ENCODE results near the gene ANKRD18B. TPM values are rescaled to one million over a fixed set of nuclear protein-coding genes. Genes with fewer than 3 reads are reported as not detected.
"Not testable (repeated sequence)": the region's sequence is repeated elsewhere in the genome, so short reads cannot be mapped to it uniquely, and the experiment has no call there.

ANKRD18B gene
- total and polyA plus RNA-seq, 2 experiments from 2014 or later = 0.13 to 0.65 TPM

GRCh38 chr9:33587799-33588198, 63.7 kb downstream of the ANKRD18B start:
- H3K4me2 ChIP-seq; H2AFZ ChIP-seq; H3K79me2 ChIP-seq; H4K20me1 ChIP-seq (ENCODE audit: insufficient read depth, poor library complexity, severe bottlenecking); H3K9me2 ChIP-seq (replicated peaks; ENCODE audit: insufficient read depth); H3K36me3 ChIP-seq (replicated peaks; ENCODE audit: insufficient read depth, low read depth); H3K27ac ChIP-seq; H3K4me1 ChIP-seq (ENCODE audit: insufficient read depth); H3K27me3 ChIP-seq; DNase-seq (ENCODE audit: low spot score); H3K9me3 ChIP-seq (ENCODE audit: low read depth); H3K4me3 ChIP-seq: not testable (repeated sequence)
- WGBS (ENCODE audit: low lambda C conversion rate, missing lambda C conversion rate) = no CpG with 5 or more reads among the region's 2 CpGs

- H3K9me2 ChIP-seq (replicated peaks; ENCODE audit: insufficient read depth); DNase-seq (ENCODE audit: low spot score); H3K79me2 ChIP-seq; H3K36me3 ChIP-seq (replicated peaks; ENCODE audit: insufficient read depth, low read depth); H3K4me2 ChIP-seq; H4K20me1 ChIP-seq (ENCODE audit: insufficient read depth, poor library complexity, severe bottlenecking); H3K4me3 ChIP-seq; H3K27ac ChIP-seq; H3K9me3 ChIP-seq (ENCODE audit: low read depth); H3K4me1 ChIP-seq (ENCODE audit: insufficient read depth); H2AFZ ChIP-seq; H3K27me3 ChIP-seq: not testable (repeated sequence)
- WGBS (ENCODE audit: low lambda C conversion rate, missing lambda C conversion rate) = 100% methylated on average over 1 of the region's 2 CpGs
Measured at GRCh38 chr9:33588876-33589275, 64.8 kb downstream of the ANKRD18B start.

- H3K27me3 ChIP-seq; H3K27ac ChIP-seq; H3K4me3 ChIP-seq; DNase-seq (ENCODE audit: low spot score); H4K20me1 ChIP-seq (ENCODE audit: insufficient read depth, poor library complexity, severe bottlenecking); H3K9me2 ChIP-seq (replicated peaks; ENCODE audit: insufficient read depth); H2AFZ ChIP-seq; H3K4me1 ChIP-seq (ENCODE audit: insufficient read depth); H3K4me2 ChIP-seq; H3K79me2 ChIP-seq; H3K9me3 ChIP-seq (ENCODE audit: low read depth); H3K36me3 ChIP-seq (replicated peaks; ENCODE audit: insufficient read depth, low read depth): not testable (repeated sequence)
- 93% methylated on average over 2 of the region's 2 CpGs for WGBS (ENCODE audit: low lambda C conversion rate, missing lambda C conversion rate)
Measured at GRCh38 chr9:33590857-33591256, 66.8 kb downstream of the ANKRD18B start.

- not testable (repeated sequence) for H3K9me2 ChIP-seq (replicated peaks; ENCODE audit: insufficient read depth); H3K79me2 ChIP-seq; DNase-seq (ENCODE audit: low spot score); H2AFZ ChIP-seq; H4K20me1 ChIP-seq (ENCODE audit: insufficient read depth, poor library complexity, severe bottlenecking); H3K4me2 ChIP-seq; H3K9me3 ChIP-seq (ENCODE audit: low read depth); H3K27ac ChIP-seq; H3K4me1 ChIP-seq (ENCODE audit: insufficient read depth); H3K4me3 ChIP-seq; H3K27me3 ChIP-seq; H3K36me3 ChIP-seq (replicated peaks; ENCODE audit: insufficient read depth, low read depth)
- 75% methylated on average over 1 of the region's 2 CpGs for WGBS (ENCODE audit: low lambda C conversion rate, missing lambda C conversion rate)
Measured at GRCh38 chr9:33596974-33597373, 72.9 kb downstream of the ANKRD18B start.

GRCh38 chr9:33597386-33597785, 73.3 kb downstream of the ANKRD18B start:
- H2AFZ ChIP-seq; H3K9me2 ChIP-seq (replicated peaks; ENCODE audit: insufficient read depth); H3K27me3 ChIP-seq; H3K27ac ChIP-seq; H3K4me2 ChIP-seq; DNase-seq (ENCODE audit: low spot score); H4K20me1 ChIP-seq (ENCODE audit: insufficient read depth, poor library complexity, severe bottlenecking); H3K4me3 ChIP-seq; H3K4me1 ChIP-seq (ENCODE audit: insufficient read depth); H3K36me3 ChIP-seq (replicated peaks; ENCODE audit: insufficient read depth, low read depth); H3K9me3 ChIP-seq (ENCODE audit: low read depth); H3K79me2 ChIP-seq: not testable (repeated sequence)
- 80% methylated on average over 3 of the region's 3 CpGs for WGBS (ENCODE audit: low lambda C conversion rate, missing lambda C conversion rate)

GRCh38 chr9:33598796-33599379, 74.8 kb downstream of the ANKRD18B start:
- not testable (repeated sequence) for H3K4me2 ChIP-seq; DNase-seq (ENCODE audit: low spot score); H3K36me3 ChIP-seq (replicated peaks; ENCODE audit: insufficient read depth, low read depth)

GRCh38 chr9:33600911-33601310, 76.9 kb downstream of the ANKRD18B start:
- not testable (repeated sequence) for H3K79me2 ChIP-seq; H3K27ac ChIP-seq; H3K36me3 ChIP-seq (replicated peaks; ENCODE audit: insufficient read depth, low read depth); H4K20me1 ChIP-seq (ENCODE audit: insufficient read depth, poor library complexity, severe bottlenecking); H3K4me1 ChIP-seq (ENCODE audit: insufficient read depth); H3K4me2 ChIP-seq; H3K9me2 ChIP-seq (replicated peaks; ENCODE audit: insufficient read depth); H3K27me3 ChIP-seq; H3K9me3 ChIP-seq (ENCODE audit: low read depth); H3K4me3 ChIP-seq; H2AFZ ChIP-seq; DNase-seq (ENCODE audit: low spot score)
- WGBS (ENCODE audit: low lambda C conversion rate, missing lambda C conversion rate) = 95% methylated on average over 4 of the region's 32 CpGs

More at GRCh38 chr9:33598796-33599379, 74.8 kb downstream of the ANKRD18B start:
- H2AFZ ChIP-seq; H3K4me1 ChIP-seq (ENCODE audit: insufficient read depth); H3K79me2 ChIP-seq; H3K27me3 ChIP-seq; H3K27ac ChIP-seq; H3K9me3 ChIP-seq (ENCODE audit: low read depth); H4K20me1 ChIP-seq (ENCODE audit: insufficient read depth, poor library complexity, severe bottlenecking); H3K9me2 ChIP-seq (replicated peaks; ENCODE audit: insufficient read depth); H3K4me3 ChIP-seq: not testable (repeated sequence)
- 87% methylated on average over 8 of the region's 8 CpGs for WGBS (ENCODE audit: low lambda C conversion rate, missing lambda C conversion rate)
